Thoracic aorta (tissue), 2 donors: Measurements from ENCODE around the gene TSTD1. TPM values are rescaled to one million over a fixed set of nuclear protein-coding genes. Genes with fewer than 3 reads are reported as not detected.

Experiments used
- ATAC-seq: fragments of 150-250 bp; one replicate; pipeline ENCODE4 v1.8.0; 2017; ENCODE audit warnings: low read depth; ENCODE audit not compliant: insufficient number of reproducible peaks, low FRiP score
- DNase-seq: peaks from one replicate; pipeline ENCODE4 v3.0.0-alpha.2; 2020; ENCODE audit warnings: low spot score
- H3K27ac ChIP-seq, 2 donors: fragments of 200-600 bp; sonication (generic); 1 replicate in 1 of 2; 2 replicates in 1 of 2; pipeline ENCODE4 v1.5.1; 2016; ENCODE audit warnings: mild to moderate bottlenecking in 2 of 2, moderate library complexity in 2 of 2
- H3K27me3 ChIP-seq: fragments of 200-600 bp; sonication (generic); replicated peaks from 2 replicates; pipeline ENCODE4 v1.6.0; 2016; ENCODE audit warnings: mild to moderate bottlenecking; ENCODE audit not compliant: insufficient read depth
- H3K36me3 ChIP-seq: fragments of 200-600 bp; sonication (generic); one replicate; pipeline ENCODE4 v1.5.1; 2016
- H3K4me1 ChIP-seq, 2 donors: fragments of 200-600 bp; sonication (generic); 1 replicate in 1 of 2; 2 replicates in 1 of 2; pipeline versions ENCODE4 v1.5.1 to v1.6.0; 2016; ENCODE audit warnings: low read depth in 2 of 2, mild to moderate bottlenecking in 1 of 2; ENCODE audit not compliant: control insufficient read depth in 1 of 2
- H3K4me3 ChIP-seq: fragments of 200-600 bp; sonication (generic); 2 replicates; pipeline ENCODE4 v1.5.1; 2016; ENCODE audit warnings: mild to moderate bottlenecking
- H3K9me3 ChIP-seq: fragments of 200-600 bp; sonication (generic); 2 replicates; pipeline ENCODE4 v1.5.1; 2016
- total RNA-seq, 2 donors: library from RNA; depleted of rRNA; stranded (reverse); fragments of >200 nt; gene quantifications; one replicate each; pipeline versions ENCODE4 v1.1.0 to v1.2.3, GENCODE V29; 2016
- TF ChIP-seq, protein P1 (sequence below): fragments of 200-600 bp; sonication (generic); IDR thresholded peaks from one replicate; pipeline ENCODE4 v1.5.1; 2019; ENCODE audit warnings: antibody characterized with exemption

Gene TSTD1
- total RNA-seq, 2 donors from 2014 or later = 19.9 to 34.2 TPM

DNA sequence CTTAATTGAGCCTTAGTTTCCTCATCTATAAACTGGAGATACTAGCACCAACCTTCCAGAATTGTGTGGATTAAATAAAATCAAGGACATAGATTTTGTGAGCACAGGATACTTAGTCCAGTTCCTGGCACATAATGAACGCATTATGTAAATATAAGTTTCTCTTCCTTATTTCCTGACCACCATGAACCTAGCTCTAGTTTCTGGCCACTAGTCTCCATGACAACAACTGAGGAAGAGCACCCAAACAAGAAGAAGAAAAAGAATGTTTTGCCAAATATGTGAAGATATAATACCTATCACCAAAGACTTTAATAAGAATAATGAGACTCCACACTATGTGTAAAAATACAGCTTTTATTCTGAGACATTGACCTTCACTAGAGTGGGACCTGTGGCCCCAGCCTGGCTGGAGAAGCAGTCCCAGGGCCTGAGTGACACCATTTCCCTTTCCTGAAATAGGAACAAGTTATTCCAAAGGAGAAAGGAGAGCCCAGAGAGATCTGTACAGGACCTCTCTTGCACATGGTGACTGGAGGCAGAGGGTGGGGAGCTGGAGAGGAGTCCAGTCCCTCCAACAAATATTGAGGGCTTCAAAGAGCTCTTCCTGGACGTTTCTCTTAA lies 8.0 kb upstream of the TSTD1 start:
- H3K36me3 ChIP-seq = peaks cover 14% of the 10 kb centered on the region
- DNase-seq = no peak

DNA sequence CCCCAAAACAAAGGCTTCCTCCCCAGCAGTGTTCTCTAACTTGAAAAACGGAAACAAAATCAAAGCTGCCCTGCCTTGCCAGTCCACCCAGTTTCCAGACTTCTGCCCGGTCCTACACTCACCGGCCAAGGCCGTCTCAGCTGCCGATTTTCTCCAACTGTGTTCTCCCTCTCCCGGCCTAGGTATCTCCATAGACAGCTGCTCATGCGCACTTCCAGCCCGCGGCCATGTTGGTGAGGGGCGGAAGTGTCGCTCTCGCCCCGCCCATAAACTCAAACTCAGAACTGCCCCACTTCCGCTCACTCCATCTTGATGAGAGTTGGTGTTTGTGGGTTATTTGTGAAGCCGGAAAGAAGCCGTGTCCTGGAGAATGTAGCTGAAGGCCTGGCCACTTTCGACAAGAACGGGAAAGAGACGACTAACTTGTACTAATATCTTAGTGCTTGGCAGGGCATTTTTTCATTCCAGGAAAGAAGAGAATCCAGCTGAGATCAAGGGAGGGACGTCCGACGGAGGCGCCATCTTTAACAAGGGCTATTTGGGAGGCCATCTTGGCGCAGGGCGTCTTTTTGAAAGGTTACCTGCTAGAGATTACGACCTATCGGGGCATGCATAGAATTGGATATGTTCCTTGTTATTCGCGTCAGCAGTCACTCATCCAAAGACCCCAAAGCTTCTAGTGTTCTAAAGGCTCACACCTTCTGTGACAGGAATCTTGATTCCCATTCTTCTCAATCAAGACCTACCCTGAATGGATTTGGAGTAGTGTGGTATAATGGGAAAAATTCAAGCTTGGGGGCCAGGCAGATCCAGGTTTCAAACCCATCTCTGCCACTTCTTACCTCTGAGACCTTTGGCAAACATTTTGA lies 7.2 kb upstream of the TSTD1 start, which contains the start of gene USF1:
Gene USF1, minus strand, starts transcription at position 242 of the 869 bp plus-strand sequence. CDS start 2,702 bp downstream, outside the sequence.
- TF ChIP-seq, protein P1, sequence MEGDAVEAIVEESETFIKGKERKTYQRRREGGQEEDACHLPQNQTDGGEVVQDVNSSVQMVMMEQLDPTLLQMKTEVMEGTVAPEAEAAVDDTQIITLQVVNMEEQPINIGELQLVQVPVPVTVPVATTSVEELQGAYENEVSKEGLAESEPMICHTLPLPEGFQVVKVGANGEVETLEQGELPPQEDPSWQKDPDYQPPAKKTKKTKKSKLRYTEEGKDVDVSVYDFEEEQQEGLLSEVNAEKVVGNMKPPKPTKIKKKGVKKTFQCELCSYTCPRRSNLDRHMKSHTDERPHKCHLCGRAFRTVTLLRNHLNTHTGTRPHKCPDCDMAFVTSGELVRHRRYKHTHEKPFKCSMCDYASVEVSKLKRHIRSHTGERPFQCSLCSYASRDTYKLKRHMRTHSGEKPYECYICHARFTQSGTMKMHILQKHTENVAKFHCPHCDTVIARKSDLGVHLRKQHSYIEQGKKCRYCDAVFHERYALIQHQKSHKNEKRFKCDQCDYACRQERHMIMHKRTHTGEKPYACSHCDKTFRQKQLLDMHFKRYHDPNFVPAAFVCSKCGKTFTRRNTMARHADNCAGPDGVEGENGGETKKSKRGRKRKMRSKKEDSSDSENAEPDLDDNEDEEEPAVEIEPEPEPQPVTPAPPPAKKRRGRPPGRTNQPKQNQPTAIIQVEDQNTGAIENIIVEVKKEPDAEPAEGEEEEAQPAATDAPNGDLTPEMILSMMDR = no peak
- peak; percentile 95 for ATAC-seq
- peak within 1 kb of the TSS; percentile 93 to 94 for H3K27ac ChIP-seq

More for the DNA sequence above, 8.0 kb upstream of the TSTD1 start:
- Histone ChIP-seq H3K27me3 (no peaks in the 10 kb centered on the region), H3K4me1 (peaks cover 9 to 18% of the 10 kb centered on the region in 2 donors), H3K9me3 (no peaks in the 10 kb centered on the region), H3K4me3 (peak overlapping the region; percentile 88), H3K27ac (peak overlapping the region; percentile 93 to 94)
- TF ChIP-seq, protein P1 = no peak
- no peak for ATAC-seq

DNA sequence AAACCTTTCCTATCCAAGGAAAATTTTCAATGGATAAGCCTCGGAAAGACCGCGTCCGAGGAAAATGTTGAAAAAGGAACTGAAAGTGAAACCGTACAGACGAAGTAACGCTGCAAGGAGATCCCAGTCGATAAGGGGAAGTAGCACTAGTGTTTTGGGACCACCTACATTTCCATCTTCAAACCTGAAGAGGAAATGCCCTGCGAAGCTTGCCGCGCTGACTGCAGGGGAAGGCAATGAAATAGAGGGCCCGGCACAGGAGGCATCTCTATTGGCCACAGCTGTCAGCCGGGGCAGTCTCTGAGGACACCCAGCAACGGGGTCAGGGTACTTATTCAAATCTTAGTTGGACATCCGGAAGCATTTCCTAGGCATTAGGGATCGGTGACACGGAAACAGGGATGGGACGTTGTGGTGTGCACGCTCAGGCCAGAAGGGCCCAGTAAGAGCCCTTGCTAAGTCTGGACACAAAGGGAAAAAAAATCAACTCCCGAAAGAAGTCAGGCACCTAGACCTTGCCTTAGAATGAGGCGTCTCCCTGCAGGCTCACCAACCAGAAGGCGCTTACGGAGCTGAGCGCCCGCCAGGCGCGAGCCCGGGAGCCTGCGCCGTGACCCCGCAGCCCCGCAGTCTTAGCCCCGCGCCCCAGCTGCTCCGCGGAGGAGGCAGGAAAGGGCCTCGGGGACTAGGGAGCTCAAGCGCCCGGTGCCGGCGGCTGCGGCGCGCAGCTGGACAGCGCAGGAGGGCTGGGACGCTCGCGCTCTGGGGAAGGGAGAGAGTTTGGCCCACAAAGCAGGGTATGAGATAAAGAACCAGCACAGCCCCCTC lies 6.4 kb upstream of the TSTD1 start:
- H3K4me1 ChIP-seq = peaks cover 9 to 18% of the 10 kb centered on the region in 2 donors
- H3K4me3 ChIP-seq = peak overlapping the region; percentile 88
- no peaks in the 10 kb centered on the region for H3K27me3 ChIP-seq
- ATAC-seq = peak; percentile 37
- H3K27ac ChIP-seq = peak overlapping the region; percentile 93 to 94
- H3K36me3 ChIP-seq = peaks cover 30% of the 10 kb centered on the region
- no peak for DNase-seq
- no peaks in the 10 kb centered on the region for H3K9me3 ChIP-seq
- TF ChIP-seq, protein P1 = no peak

More for the DNA sequence above, 7.2 kb upstream of the TSTD1 start, which contains the start of gene USF1:
- Histone ChIP-seq H3K4me3 (peak within 1 kb of the TSS; percentile 88), H3K36me3 (peaks cover 22% of the 10 kb centered on the region), H3K4me1 (peaks cover 9 to 18% of the 10 kb centered on the region in 2 donors), H3K9me3 (no peaks in the 10 kb centered on the region), H3K27me3 (no peaks in the 10 kb centered on the region)
- DNase-seq = peak; percentile 77

DNA sequence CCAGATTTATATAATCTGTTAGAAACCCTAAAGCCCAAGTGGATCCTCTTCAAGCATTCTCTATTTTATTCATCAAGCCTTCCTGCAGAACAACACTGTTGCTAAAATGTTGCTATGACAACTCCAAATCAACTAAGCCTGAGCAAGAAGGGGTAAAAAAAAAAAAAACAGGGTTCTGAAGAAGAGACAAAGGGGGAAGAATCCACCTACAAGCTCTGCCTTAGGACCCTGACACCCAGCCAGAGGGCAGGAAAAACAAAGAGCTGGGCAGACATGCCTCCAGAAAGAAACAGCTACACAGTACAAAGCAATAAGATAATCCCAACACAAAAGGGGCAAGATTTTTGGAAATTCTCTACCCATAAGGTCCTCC lies 5.8 kb upstream of the TSTD1 start:
- Histone ChIP-seq H3K4me3 (peak overlapping the region; percentile 88), H3K9me3 (no peaks in the 10 kb centered on the region), H3K27ac (peak overlapping the region; percentile 93 to 94), H3K36me3 (peaks cover 36% of the 10 kb centered on the region), H3K27me3 (no peaks in the 10 kb centered on the region), H3K4me1 (peaks cover 9 to 18% of the 10 kb centered on the region in 2 donors)
- TF ChIP-seq, protein P1 = no peak
- ATAC-seq (no peak), DNase-seq (no peak)
